IMR-90 (cell line): ENCODE data around the gene PPA2. TPM values are rescaled to one million over a fixed set of nuclear protein-coding genes. Genes with fewer than 3 reads are reported as not detected.

ENCODE experiments used
- ATAC-seq: fragments of 200-7000 bp; cut with Tn5 transposase; 2 replicates; pipeline ENCODE4 v1.9.1; 2020; ENCODE audit warnings: low read depth, mild to moderate bottlenecking, moderate library complexity
- BruUV-seq: library from RNA; stranded (reverse); fragments of 400-500 nt; replicated peaks from 2 replicates; lab custom pipeline; 2021; lab: Mats Ljungman, UMichigan
- CTCF ChIA-PET: fragments of 300-600 bp; formaldehyde crosslinking; extraction: SDS; loops from one replicate; lab custom pipeline; 2021; ENCODE audit warnings: antibody characterized with exemption; lab: Yijun Ruan, JAX
- POLR2A ChIA-PET: fragments of 300-600 bp; sonication (Branson Sonifier 250); formaldehyde crosslinking; loops from one replicate; lab custom pipeline; 2022; ENCODE audit warnings: antibody characterized with exemption; ENCODE audit not compliant: unreplicated experiment; lab: Charles Lee
- DNase-seq: peaks from one replicate; pipeline ENCODE4 v3.0.0; 2013
- H2AFZ ChIP-seq: replicated peaks from 2 replicates; pipeline ENCODE3; 2013; ENCODE audit warnings: low read length, mild to moderate bottlenecking; ENCODE audit not compliant: poor library complexity
- H2AK5ac ChIP-seq: 2 replicates; pipeline ENCODE4 v1.6.1; 2013; ENCODE audit warnings: low read depth, low read length, inconsistent platforms
- H2AK9ac ChIP-seq: replicated peaks from 2 replicates; pipeline ENCODE3; 2013; ENCODE audit warnings: mild to moderate bottlenecking, low read depth, low read length, moderate library complexity; ENCODE audit not compliant: poor library complexity
- H2BK120ac ChIP-seq: 2 replicates; pipeline ENCODE4 v1.6.1; 2013; ENCODE audit warnings: low read depth, low read length, inconsistent platforms
- H2BK15ac ChIP-seq: 3 replicates; pipeline ENCODE4 v1.6.1; 2013; ENCODE audit warnings: low read depth, low read length, inconsistent platforms
- H2BK20ac ChIP-seq: 2 replicates; pipeline ENCODE4 v1.6.1; 2013; ENCODE audit warnings: low read depth, mild to moderate bottlenecking, inconsistent platforms, low read length, moderate library complexity
- H2BK5ac ChIP-seq: 2 replicates; pipeline ENCODE4 v1.6.1; 2013; ENCODE audit warnings: mild to moderate bottlenecking, low read depth, low read length, inconsistent platforms; ENCODE audit not compliant: poor library complexity, severe bottlenecking
- H3K14ac ChIP-seq: replicated peaks from 2 replicates; pipeline ENCODE4 v1.6.1; 2013; ENCODE audit warnings: low read depth, low read length, inconsistent platforms
- H3K18ac ChIP-seq: 2 replicates; pipeline ENCODE4 v1.6.1; 2013; ENCODE audit warnings: low read depth, low read length, control low read depth
- H3K23ac ChIP-seq: 2 replicates; pipeline ENCODE4 v1.6.1; 2013; ENCODE audit warnings: low read depth, low read length, inconsistent platforms
- H3K27ac ChIP-seq: 2 replicates; pipeline ENCODE4 v1.5.1; 2013; ENCODE audit warnings: mild to moderate bottlenecking, control low read depth, low read length; ENCODE audit not compliant: insufficient read depth
- H3K27me3 ChIP-seq: 2 replicates; pipeline ENCODE4 v1.6.1; 2013; ENCODE audit warnings: low read length; ENCODE audit not compliant: control insufficient read depth, insufficient read depth
- H3K36me3 ChIP-seq: 2 replicates; pipeline ENCODE4 v1.6.1; 2013; ENCODE audit warnings: low read length, mixed read lengths; ENCODE audit not compliant: control insufficient read depth, insufficient read depth
- H3K4ac ChIP-seq: 2 replicates; pipeline ENCODE4 v1.6.1; 2013; ENCODE audit warnings: low read depth, low read length, inconsistent platforms
- H3K4me1 ChIP-seq: 2 replicates; pipeline ENCODE4 v1.6.1; 2013; ENCODE audit warnings: low read length, mixed read lengths; ENCODE audit not compliant: control insufficient read depth, insufficient read depth
- H3K4me2 ChIP-seq: 2 replicates; pipeline ENCODE4 v1.6.1; 2013; ENCODE audit warnings: low read depth, mild to moderate bottlenecking, control low read depth, low read length, moderate library complexity
- H3K4me3 ChIP-seq: 2 replicates; pipeline ENCODE4 v1.5.1; 2013; ENCODE audit warnings: low read depth, mild to moderate bottlenecking, control low read depth, low read length, moderate library complexity; ENCODE audit not compliant: insufficient read depth
- H3K56ac ChIP-seq: 2 replicates; pipeline ENCODE4 v1.6.1; 2013; ENCODE audit warnings: low read length, inconsistent platforms; ENCODE audit not compliant: insufficient read depth; ENCODE audit errors: extremely low read depth
- H3K79me1 ChIP-seq, 2 experiments: 2 replicates each; pipeline ENCODE4 v1.6.1; 2013; ENCODE audit warnings: low read length in 2 of 2, inconsistent platforms in 1 of 2, low read depth in 1 of 2
- H3K9ac ChIP-seq: 2 replicates; pipeline ENCODE4 v1.6.1; 2013; ENCODE audit warnings: low read depth, low read length, control low read depth
- H3K9me1 ChIP-seq: 2 replicates; pipeline ENCODE4 v1.6.1; 2013; ENCODE audit warnings: low read length, inconsistent platforms; ENCODE audit not compliant: insufficient read depth
- H3K9me3 ChIP-seq: 2 replicates; pipeline ENCODE4 v1.6.1; 2013; ENCODE audit warnings: low read length; ENCODE audit not compliant: control insufficient read depth, insufficient read depth
- H4K20me1 ChIP-seq: 2 replicates; pipeline ENCODE4 v1.6.1; 2013; ENCODE audit warnings: low read length, inconsistent platforms; ENCODE audit not compliant: insufficient read depth
- H4K5ac ChIP-seq: 2 replicates; pipeline ENCODE4 v1.6.1; 2013; ENCODE audit warnings: mild to moderate bottlenecking, low read depth, low read length, control low read depth
- H4K8ac ChIP-seq, 2 experiments: 2 replicates each; pipeline ENCODE4 v1.6.1; 2013; ENCODE audit warnings: low read depth in 2 of 2, low read length in 2 of 2, control low read depth in 1 of 2, inconsistent platforms in 1 of 2
- H4K91ac ChIP-seq: 2 replicates; pipeline ENCODE4 v1.6.1; 2013; ENCODE audit warnings: low read depth, low read length, inconsistent platforms; ENCODE audit not compliant: insufficient read depth
- NFE2L2 ChIP-seq: fragments of 150-350 bp; IDR thresholded peaks from 2 replicates; pipeline ENCODE4 v1.6.1; 2016; ENCODE audit warnings: low read depth, mild to moderate bottlenecking, low read length
- RAD21 ChIP-seq: IDR thresholded peaks from 2 replicates; pipeline ENCODE4 v1.6.1; 2012; ENCODE audit warnings: low read length, improper control_type of control experiment
- WGBS, 2 experiments: methylation state at CpG; one replicate each; pipeline versions ENCODE4 v1.1.5 to v1.1.7; 2013; ENCODE audit warnings: missing lambda C conversion rate in 2 of 2; ENCODE audit not compliant: insufficient read length in 1 of 2; ENCODE audit errors: extremely low coverage in 2 of 2; 5-methylcytosine and 5-hydroxymethylcytosine counted together
- dilution Hi-C: fragments of 300-500 bp; cut with HindIII; formaldehyde crosslinking; loops from one replicate; pipeline ENCODE4 v1.14.3; 2018; ENCODE audit warnings: low sequenced_read_pairs; ENCODE audit not compliant: unreplicated experiment
- in situ Hi-C: fragments of 300-500 bp; cut with MboI; formaldehyde crosslinking; loops from 3 replicates; pipeline ENCODE4 v1.14.3; 2019; ENCODE audit warnings: low sequenced_read_pairs, inconsistent platforms, mixed read lengths
- intact Hi-C: fragments of 100-400 bp; cut with micrococcal nuclease; formaldehyde crosslinking; loops from 2 replicates; pipeline ENCODE4 v1.10.0; 2022
- polyA plus RNA-seq, 3 experiments: library from polyadenylated mRNA; depleted of rRNA; stranded (reverse); fragments of >200 nt; gene quantifications; 2 replicates each; pipeline ENCODE4 v1.2.3, GENCODE V29; 2012; ENCODE audit warnings: low replicate concordance in 1 of 3
- total RNA-seq: library from RNA; depleted of rRNA; stranded (reverse); fragments of >200 nt; gene quantifications from 2 replicates; pipeline ENCODE4 v1.2.3, GENCODE V29; 2012

PPA2 gene
- total and polyA plus RNA-seq, 2 of the 4 experiments (the other 2 are of a cell fraction) = 43.1 to 52.5 TPM

DNA sequence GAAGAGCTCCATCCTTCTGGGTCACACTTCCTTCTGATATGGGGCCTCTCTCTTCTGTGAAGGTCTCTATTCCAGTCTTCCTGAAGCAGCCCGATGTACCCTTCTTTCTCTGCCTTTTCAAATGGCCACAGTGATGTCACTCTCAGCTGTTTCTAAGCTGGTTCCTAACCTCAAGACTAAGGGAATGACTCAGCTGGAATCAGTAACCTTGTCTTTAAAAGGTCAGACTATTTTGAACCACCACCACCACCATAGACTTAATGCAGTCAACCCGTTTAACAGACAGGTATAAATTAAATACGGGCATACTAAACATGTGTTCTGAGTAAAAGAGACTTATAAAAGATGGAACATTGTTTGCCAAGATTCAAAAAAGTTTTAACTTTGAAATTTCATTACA, 121.0 kb downstream of the PPA2 start:
- H2BK120ac ChIP-seq = no peak overlapping the region
- BruUV-seq = no TSS peak
- no peaks in the 10 kb centered on the region for H3K9me1 ChIP-seq
- no peak overlapping the region for H4K5ac ChIP-seq
- no peaks in the 10 kb centered on the region for H3K9me3 ChIP-seq
- H3K4me2 ChIP-seq = no peak overlapping the region
- H4K8ac ChIP-seq = no peak overlapping the region
- CTCF ChIA-PET = no interaction called here
- peak; percentile 56 for DNase-seq
- no peak overlapping the region for H2BK5ac ChIP-seq
- intact Hi-C loops (loop anchor here (5.0 kb wide), 1 partner anchor 51 kb away; no protein-coding TSS in a partner anchor), in situ Hi-C loops (no loop called here), dilution Hi-C loops (no loop called here)
- H3K18ac ChIP-seq = no peak overlapping the region
- POLR2A ChIA-PET = no interaction called here
- no peak overlapping the region for H3K27ac ChIP-seq
- H3K56ac ChIP-seq = no peak overlapping the region
- H3K4me1 ChIP-seq = peaks cover 1% of the 10 kb centered on the region; the same call in 1 of the 2 replicates
- no peak overlapping the region for H3K4ac ChIP-seq
- no peak overlapping the region for H4K91ac ChIP-seq
- no peak overlapping the region for H3K23ac ChIP-seq
- H3K36me3 ChIP-seq = no peaks in the 10 kb centered on the region
- no peak overlapping the region for H2AK9ac ChIP-seq
- peak; percentile 44; the same call in 1 of the 2 replicates for ATAC-seq
- H2AK5ac ChIP-seq = no peak overlapping the region
- H3K79me1 ChIP-seq = no peaks in the 10 kb centered on the region
- no peak overlapping the region for H3K14ac ChIP-seq
- no peak overlapping the region for H3K9ac ChIP-seq
- TF ChIP-seq NFE2L2 (peak; percentile 80), RAD21 (no peak)
- H2AFZ ChIP-seq = no peak overlapping the region
- no CpG with 5 or more reads among the region's 3 CpGs for WGBS, 2 experiments
- H2BK15ac ChIP-seq = no peak overlapping the region
- H3K4me3 ChIP-seq = no peak overlapping the region
- no peaks in the 10 kb centered on the region for H3K27me3 ChIP-seq
- H2BK20ac ChIP-seq = no peak overlapping the region
- H4K20me1 ChIP-seq = no peaks in the 10 kb centered on the region
